Heart left ventricle (tissue), 13 donors: ENCODE measurements around the gene SCGB1C2.

Source experiments
- POLR2A ChIP-seq, 2 donors: fragments of 450-650 bp; IDR thresholded peaks; one replicate each; pipeline ENCODE4 v1.6.1; 2017; ENCODE audit warnings: antibody characterized with exemption in 2 of 2, mild to moderate bottlenecking in 2 of 2, moderate library complexity in 2 of 2
- TF ChIP-seq, protein P1 (sequence below), 12 donors: fragments of 200-600 bp; sonication (generic) in 4 of 12; IDR thresholded peaks; one replicate each; pipeline versions ENCODE4 v1.5.0 to v1.8.0; 2018 to 2022; ENCODE audit warnings: antibody characterized with exemption in 12 of 12, mild to moderate bottlenecking in 5 of 12
- donor health status: ischemic (EF 13 %, LVEDD 7.1; RV severe dilation, severe dysfunction).
- donor health status: DM: no; HTN: yes; CAD: no.
- donor health status: DM: no; HTN: no; CAD: no.
- donor health status: ischemic (EF 25% LVEDD 6.9; RV normal size, moderate dysfunction).
- donor health status: ischemic (EF 25% LVEDD 5.7; RV mildly dilated, moderate dysfunction).
- donor health status: ischemic (EF 35%, LVEDD 5.7; RV mildly dilated, moderate dysfunction).
- donor health status: nonischemic (EF 11% LVEDD 7.7; RV severe dilation, severe dysfunction).
- donor health status: DM: yes; HTN: yes; CAD: no.
- donor health status: PGD.
- donor health status: ischemic (EF 29% LVEDD 5.4; RV normal size, mild dysfunction).
- donor health status: nonischemic (EF 23%, LVEDD 6.1; RV moderate dilation, normal function).

DNA sequence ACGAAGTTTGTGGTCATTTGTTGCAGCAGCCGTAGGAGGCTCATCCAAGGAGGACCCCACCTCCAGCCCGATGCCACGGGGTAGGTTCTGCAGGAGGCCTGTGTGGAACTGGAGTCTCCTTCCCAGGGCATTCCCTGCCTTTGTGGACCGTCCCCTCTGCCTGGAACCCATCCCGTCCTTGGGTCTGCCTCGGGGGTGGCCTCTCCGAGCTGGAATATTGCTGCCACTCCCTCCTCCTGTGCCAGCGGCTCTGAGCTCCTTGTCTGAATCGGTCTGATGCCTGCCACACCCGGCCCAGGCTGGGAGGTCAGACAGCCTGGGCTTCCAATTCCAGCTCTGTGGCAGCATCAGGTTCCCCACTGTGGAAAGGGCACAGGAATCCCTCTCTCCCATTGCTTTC, 25.3 kb downstream of the SCGB1C2 start:
- TF ChIP-seq, protein P1, sequence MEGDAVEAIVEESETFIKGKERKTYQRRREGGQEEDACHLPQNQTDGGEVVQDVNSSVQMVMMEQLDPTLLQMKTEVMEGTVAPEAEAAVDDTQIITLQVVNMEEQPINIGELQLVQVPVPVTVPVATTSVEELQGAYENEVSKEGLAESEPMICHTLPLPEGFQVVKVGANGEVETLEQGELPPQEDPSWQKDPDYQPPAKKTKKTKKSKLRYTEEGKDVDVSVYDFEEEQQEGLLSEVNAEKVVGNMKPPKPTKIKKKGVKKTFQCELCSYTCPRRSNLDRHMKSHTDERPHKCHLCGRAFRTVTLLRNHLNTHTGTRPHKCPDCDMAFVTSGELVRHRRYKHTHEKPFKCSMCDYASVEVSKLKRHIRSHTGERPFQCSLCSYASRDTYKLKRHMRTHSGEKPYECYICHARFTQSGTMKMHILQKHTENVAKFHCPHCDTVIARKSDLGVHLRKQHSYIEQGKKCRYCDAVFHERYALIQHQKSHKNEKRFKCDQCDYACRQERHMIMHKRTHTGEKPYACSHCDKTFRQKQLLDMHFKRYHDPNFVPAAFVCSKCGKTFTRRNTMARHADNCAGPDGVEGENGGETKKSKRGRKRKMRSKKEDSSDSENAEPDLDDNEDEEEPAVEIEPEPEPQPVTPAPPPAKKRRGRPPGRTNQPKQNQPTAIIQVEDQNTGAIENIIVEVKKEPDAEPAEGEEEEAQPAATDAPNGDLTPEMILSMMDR (IDR thresholded peaks at IDR 0.05), result no peak
- TF ChIP-seq POLR2A (IDR thresholded peaks at IDR 0.05), result no peak
